GM12801 (cell line): ENCODE results near the gene LCN15.

Experiments used
- CTCF ChIP-seq: IDR thresholded peaks from one replicate; pipeline ENCODE4 v1.5.1; 2011; ENCODE audit warnings: control low read depth; ENCODE audit not compliant: insufficient read length; ENCODE audit errors: extremely low read depth

LCN15 gene

GRCh38 chr9:136761545-136761981 lies 2.8 kb downstream of the LCN15 start:
- TF ChIP-seq CTCF = no peak

- no peak for TF ChIP-seq CTCF
Observed at GRCh38 chr9:136760424-136760823, 3.9 kb downstream of the LCN15 start.

- no peak for TF ChIP-seq CTCF
Observed at GRCh38 chr9:136759436-136760325, 4.6 kb downstream of the LCN15 start.

GRCh38 chr9:136759001-136759400 lies 5.3 kb downstream of the LCN15 start:
- no peak for TF ChIP-seq CTCF

GRCh38 chr9:136757751-136758140 lies 6.6 kb downstream of the LCN15 start:
- no peak for TF ChIP-seq CTCF

GRCh38 chr9:136757328-136757727 lies 7.0 kb downstream of the LCN15 start:
- TF ChIP-seq CTCF = no peak

GRCh38 chr9:136756836-136757235 lies 7.5 kb downstream of the LCN15 start:
- no peak for TF ChIP-seq CTCF

GRCh38 chr9:136756134-136756438 lies 8.2 kb downstream of the LCN15 start:
- no peak for TF ChIP-seq CTCF
